NCI-H345 treated with DMSO at 0.1 percent for 48 hours (cell line): ENCODE measurements around the gene PTPRT.

Source experiments
- DNase-seq: peaks from one replicate; lab custom pipeline; 2025; ENCODE audit not compliant: unreplicated experiment; lab: John Stamatoyannopoulos, UW

The PTPRT gene

GRCh38 chr20:42429761-42430458, 759.8 kb downstream of the PTPRT start:
- DNase-seq = no peak

DNA sequence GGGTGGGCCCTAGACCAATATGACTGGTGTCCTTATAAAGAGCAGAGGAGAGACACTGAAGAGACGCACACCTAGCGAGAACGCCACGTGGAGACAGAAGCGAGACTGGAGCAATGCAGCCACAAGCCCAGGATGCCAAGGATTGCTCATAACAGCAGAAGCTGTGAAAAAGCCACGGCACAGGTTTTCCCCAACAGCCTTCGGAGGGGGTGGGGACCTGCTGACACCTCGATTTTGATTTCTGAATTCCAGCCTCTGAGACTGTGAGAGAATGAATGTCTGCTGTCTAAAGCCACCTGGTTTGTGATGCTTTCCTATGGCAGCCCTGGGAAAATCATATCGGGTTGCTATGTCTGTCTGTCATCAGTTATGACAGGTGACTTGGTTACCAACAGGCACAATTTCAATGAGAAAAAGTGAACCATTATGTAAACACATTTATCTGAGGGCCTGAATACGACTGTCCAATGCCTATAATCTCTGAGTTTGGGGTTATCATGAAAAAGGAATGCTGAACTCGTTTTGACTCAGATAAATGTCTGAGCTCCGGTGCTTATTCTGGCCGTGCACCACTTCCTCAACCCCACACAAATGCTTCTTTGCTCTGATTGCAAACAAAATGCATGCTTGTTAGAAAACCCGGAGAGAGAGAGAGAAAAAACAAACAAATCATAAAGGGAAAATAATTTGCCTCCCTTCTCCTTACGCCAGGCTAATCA, 769.7 kb downstream of the PTPRT start:
- DNase-seq = no peak

DNA sequence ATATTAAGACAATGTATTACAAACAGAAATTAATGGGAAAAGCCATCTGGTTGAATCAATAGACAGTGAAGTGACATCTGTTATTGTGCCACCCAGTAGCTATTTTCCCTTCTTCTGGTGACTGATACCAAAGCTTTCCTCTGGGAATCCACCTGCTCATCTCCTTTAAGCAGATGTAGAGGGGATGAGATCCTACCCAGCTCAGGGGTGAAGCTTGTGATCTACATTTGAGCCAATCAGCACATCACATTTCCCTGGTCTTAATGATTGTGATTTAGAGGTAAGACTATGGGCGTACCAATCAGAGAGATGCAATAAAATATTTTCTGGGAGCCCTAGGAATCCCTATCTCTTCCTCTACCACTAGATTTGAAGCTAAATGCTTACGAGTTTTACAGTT, 782.9 kb downstream of the PTPRT start:
- DNase-seq = no peak

- no peak for DNase-seq
These were observed 787.3 kb downstream of the PTPRT start for GRCh38 chr20:42402455-42402854.

DNA sequence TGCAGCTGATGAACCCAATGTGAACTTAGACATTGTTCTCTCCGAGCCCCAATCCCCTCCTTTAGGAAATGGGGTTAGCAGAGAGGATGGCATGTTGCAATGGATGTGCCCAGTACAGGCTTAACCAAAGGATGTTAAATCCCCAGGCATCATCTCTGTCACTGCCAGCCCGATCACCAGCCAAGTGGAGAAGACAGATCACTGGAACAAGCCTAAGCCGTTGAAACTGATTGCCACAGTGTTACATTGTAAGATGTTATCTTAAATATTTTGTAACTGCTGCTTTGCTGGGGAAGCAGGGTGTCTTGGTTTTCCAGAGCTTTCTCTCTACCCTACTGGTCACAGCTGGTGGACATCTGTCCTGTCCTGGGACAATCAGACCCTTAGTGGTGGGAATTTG, 788.1 kb downstream of the PTPRT start:
- no peak for DNase-seq

GRCh38 chr20:42399802-42400201, 789.9 kb downstream of the PTPRT start:
- no peak for DNase-seq

GRCh38 chr20:42392442-42392841, 797.3 kb downstream of the PTPRT start:
- DNase-seq = no peak

GRCh38 chr20:42391807-42392206, 797.9 kb downstream of the PTPRT start:
- DNase-seq = no peak

GRCh38 chr20:42380287-42380686, 809.4 kb downstream of the PTPRT start:
- no peak for DNase-seq

DNA sequence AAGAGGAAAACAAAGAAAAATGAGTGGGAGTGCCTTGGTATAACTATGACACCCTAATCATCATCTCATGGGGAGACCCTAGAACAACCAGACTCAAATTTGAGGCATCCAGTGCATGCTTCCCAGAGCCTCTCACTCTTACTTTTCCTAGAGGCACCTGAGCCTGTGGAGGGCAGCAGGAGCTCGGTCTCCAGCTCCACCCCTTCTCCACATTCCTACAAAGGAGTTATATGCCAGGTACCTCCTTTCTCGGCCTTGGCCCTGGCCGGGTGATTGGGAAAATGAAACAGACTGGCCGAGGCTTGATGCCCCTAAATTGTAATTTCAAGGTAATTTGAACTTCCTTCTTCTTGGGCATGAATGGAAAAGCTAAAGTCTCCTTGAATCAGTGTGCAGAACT, 810.3 kb downstream of the PTPRT start:
- no peak for DNase-seq

DNA sequence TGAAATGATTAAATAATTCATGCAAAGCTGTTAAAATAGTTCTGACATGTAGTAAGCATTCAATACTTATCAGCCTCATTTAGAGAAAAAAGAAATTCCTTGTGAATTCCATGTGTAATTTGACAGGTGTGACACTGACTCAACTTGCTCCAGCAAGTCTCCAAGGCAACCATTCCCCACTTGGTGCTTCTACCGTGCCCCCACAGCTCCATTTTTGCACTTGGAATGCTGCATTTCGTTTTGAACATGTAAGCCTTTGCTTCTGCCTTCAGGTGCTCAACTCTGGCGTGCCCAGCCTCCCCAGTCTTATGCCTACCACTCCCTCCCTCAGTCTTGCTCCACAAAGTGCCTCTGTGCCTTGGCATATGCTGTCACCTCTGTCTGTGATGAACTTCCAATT, 810.9 kb downstream of the PTPRT start:
- DNase-seq = no peak

- no peak for DNase-seq
These were observed 813.6 kb downstream of the PTPRT start for GRCh38 chr20:42376131-42376530.

- no peak for DNase-seq
These were observed 816.7 kb downstream of the PTPRT start for GRCh38 chr20:42373049-42373448.

DNA sequence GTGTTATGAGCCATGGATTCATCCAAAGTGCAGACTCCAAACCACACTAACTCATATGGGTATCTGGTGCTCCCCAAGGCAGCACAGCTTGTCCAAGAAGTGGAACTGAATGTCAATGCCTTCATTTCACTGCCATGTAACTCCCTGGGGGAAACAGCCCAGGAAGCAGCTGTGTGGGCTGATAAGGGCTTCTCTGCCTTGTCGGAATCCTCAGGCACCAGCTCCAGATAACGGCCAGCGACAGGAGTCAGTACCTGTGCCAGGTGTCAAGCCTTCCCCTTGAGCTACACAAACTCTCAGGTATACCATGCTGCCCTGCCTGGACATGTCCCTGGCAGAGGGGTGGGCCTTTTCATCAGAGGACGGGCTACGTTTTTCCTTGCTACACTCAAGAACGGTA, 819.6 kb downstream of the PTPRT start:
- no peak for DNase-seq

GRCh38 chr20:42368910-42369309, 820.8 kb downstream of the PTPRT start:
- DNase-seq = no peak

GRCh38 chr20:42366626-42367025, 823.1 kb downstream of the PTPRT start:
- no peak for DNase-seq

DNA sequence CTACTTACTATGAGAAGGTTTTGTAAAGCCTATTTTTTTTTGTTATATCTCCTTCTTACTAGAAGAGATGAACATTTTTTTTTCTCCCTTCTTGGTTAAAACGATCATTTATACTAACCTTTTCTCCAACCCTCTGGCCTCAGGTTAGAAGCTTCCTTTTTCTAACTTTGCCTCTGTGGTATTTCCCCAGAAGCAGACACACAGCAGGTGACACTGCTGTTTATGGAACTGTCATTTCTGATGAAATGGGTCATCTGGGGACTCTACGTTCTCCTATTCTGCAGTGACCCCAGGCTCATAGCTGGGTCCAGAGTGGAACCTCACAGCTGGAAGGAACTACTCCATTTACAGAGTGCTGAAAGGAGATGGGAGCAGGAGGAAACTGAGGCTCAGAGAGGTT, 825.3 kb downstream of the PTPRT start:
- DNase-seq = no peak

GRCh38 chr20:42361402-42361970, 828.2 kb downstream of the PTPRT start:
- DNase-seq = no peak

DNA sequence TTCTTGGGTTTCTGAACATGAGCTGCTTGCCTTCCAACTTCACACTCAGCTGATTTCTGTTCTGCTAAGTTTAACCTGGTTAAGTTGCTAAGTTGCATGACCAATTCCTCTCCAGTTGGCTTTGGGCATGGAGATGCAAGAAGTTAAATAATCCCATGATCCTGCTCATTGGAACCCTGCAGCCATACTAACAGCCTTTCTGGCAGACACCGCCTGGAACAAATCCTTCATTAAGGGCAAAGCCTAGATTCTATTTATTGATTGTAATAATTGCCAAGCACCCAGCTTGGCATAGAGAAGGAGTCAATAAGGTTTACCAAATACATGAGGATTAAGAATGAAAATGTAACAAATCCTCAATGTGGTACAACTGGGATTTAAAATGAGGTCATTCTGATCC, 829.1 kb downstream of the PTPRT start:
- DNase-seq = no peak

DNA sequence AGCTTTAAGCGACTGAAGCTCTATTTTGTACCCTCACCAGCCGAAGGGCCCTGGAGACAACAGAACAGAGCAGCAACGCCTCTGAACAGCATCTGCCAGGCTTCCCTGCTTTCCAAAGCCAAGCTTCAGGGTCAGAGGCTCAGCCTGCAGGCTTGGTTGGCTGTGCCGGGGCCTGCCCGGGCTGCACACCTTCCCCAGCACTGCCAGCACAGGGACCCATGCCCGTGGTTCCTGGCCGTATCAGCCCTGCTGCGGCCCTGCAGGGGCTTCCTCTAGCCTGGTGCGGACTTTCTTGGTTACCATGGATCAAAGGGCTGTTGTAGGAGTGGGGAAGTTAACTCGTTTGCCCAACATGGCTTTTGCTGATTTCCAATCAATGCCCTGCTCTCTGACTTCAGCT, 830.1 kb downstream of the PTPRT start:
- DNase-seq = no peak

GRCh38 chr20:42352096-42352495, 837.6 kb downstream of the PTPRT start:
- no peak for DNase-seq

GRCh38 chr20:42350521-42350920, 839.2 kb downstream of the PTPRT start:
- DNase-seq = no peak
